Neural cell (in vitro differentiated cells): Measurements from ENCODE around the gene MRPL37. TPM values are rescaled to one million over a fixed set of nuclear protein-coding genes. Genes with fewer than 3 reads are reported as not detected.

Experiments
- H2AFZ ChIP-seq: fragments of 200-600, 300-800 bp; sonication (generic), shearing (Covaris generic); 2 replicates; pipeline ENCODE4 v1.6.0; 2014; ENCODE audit warnings: low read depth, mild to moderate bottlenecking, antibody characterized with exemption, low read length, moderate library complexity
- H3F3A ChIP-seq: fragments of 200-600 bp; shearing (Covaris generic); 2 replicates; pipeline ENCODE4 v1.6.1; 2016; ENCODE audit warnings: mild to moderate bottlenecking, moderate library complexity, mixed read lengths, antibody characterized with exemption, low read length; ENCODE audit not compliant: insufficient read depth, poor library complexity, severe bottlenecking
- H3K27ac ChIP-seq: fragments of 200-600, 300-800 bp; sonication (generic), shearing (Covaris generic); 2 replicates; pipeline ENCODE4 v1.5.1; 2014; ENCODE audit warnings: mild to moderate bottlenecking, low read length, moderate library complexity
- H3K27me3 ChIP-seq: fragments of 300-800, 200-600 bp; sonication (generic), shearing (Covaris generic); 2 replicates; pipeline ENCODE4 v1.6.0; 2014; ENCODE audit warnings: mild to moderate bottlenecking, low read depth, low read length, moderate library complexity; ENCODE audit not compliant: insufficient read depth
- H3K36me3 ChIP-seq: fragments of 300-800, 200-600 bp; sonication (generic), shearing (Covaris generic); 2 replicates; pipeline ENCODE4 v1.5.1; 2014; ENCODE audit warnings: mild to moderate bottlenecking, antibody characterized with exemption, low read length, moderate library complexity; ENCODE audit not compliant: insufficient read depth
- H3K4me2 ChIP-seq: fragments of 300-800, 200-600 bp; sonication (generic), shearing (Covaris generic); 2 replicates; pipeline ENCODE4 v1.6.0; 2014; ENCODE audit warnings: mild to moderate bottlenecking, low read length
- H3K4me3 ChIP-seq: fragments of 300-800, 200-600 bp; sonication (generic), shearing (Covaris generic); 2 replicates; pipeline ENCODE4 v1.5.1; 2014; ENCODE audit warnings: mild to moderate bottlenecking, low read length, moderate library complexity
- H3K79me2 ChIP-seq: fragments of 200-600 bp; shearing (Covaris generic); replicated peaks from 2 replicates; pipeline ENCODE4 v1.6.0; 2014; ENCODE audit warnings: mild to moderate bottlenecking, low read length, moderate library complexity; ENCODE audit not compliant: insufficient read depth
- H3K9ac ChIP-seq: fragments of 300-800, 200-600 bp; sonication (generic), shearing (Covaris generic); 2 replicates; pipeline ENCODE4 v1.6.1; 2016; ENCODE audit warnings: mild to moderate bottlenecking, low read length, mixed read lengths
- H3K9me2 ChIP-seq: fragments of 200-600 bp; shearing (Covaris generic); 2 replicates; pipeline ENCODE4 v1.6.1; 2016; ENCODE audit warnings: mild to moderate bottlenecking, low read length, mixed read lengths; ENCODE audit not compliant: insufficient read depth
- H3K9me3 ChIP-seq: fragments of 200-600, 300-800 bp; sonication (generic), shearing (Covaris generic); 2 replicates; pipeline ENCODE4 v1.6.1; 2016; ENCODE audit warnings: mild to moderate bottlenecking, mixed run types, low read length, moderate library complexity, mixed read lengths
- H4K20me1 ChIP-seq: fragments of 200-600 bp; shearing (Covaris generic); 2 replicates; pipeline ENCODE4 v1.6.1; 2016; ENCODE audit warnings: mild to moderate bottlenecking, mixed run types; ENCODE audit not compliant: insufficient read depth
- EP300 ChIP-seq: fragments of 450-650 bp; conservative IDR thresholded peaks from 2 replicates; pipeline ENCODE4 v1.6.1; 2014; ENCODE audit warnings: antibody characterized with exemption, mild to moderate bottlenecking, moderate library complexity; ENCODE audit not compliant: poor library complexity, severe bottlenecking
- EZH2 ChIP-seq: fragments of 200-600, 300-800 bp; shearing (Covaris generic), sonication (generic); IDR thresholded peaks from 2 replicates; pipeline ENCODE4 v1.6.1; 2014; ENCODE audit warnings: antibody characterized with exemption, low read length, borderline replicate concordance, mild to moderate bottlenecking; ENCODE audit not compliant: insufficient read depth, poor library complexity, severe bottlenecking
- MXI1 ChIP-seq: fragments of 450-650 bp; conservative IDR thresholded peaks from 2 replicates; pipeline ENCODE4 v1.6.1; 2014; ENCODE audit warnings: antibody characterized with exemption, mild to moderate bottlenecking; ENCODE audit not compliant: poor library complexity, severe bottlenecking
- POLR2AphosphoS5 ChIP-seq: IDR thresholded peaks from 2 replicates; pipeline ENCODE4 v1.6.1; 2012
- RAD21 ChIP-seq: fragments of 450-650 bp; conservative IDR thresholded peaks from 2 replicates; pipeline ENCODE4 v1.6.1; 2014; ENCODE audit warnings: antibody characterized with exemption, mild to moderate bottlenecking, moderate library complexity
- SMC3 ChIP-seq: fragments of 450-650 bp; conservative IDR thresholded peaks from 2 replicates; pipeline ENCODE4 v1.6.1; 2014; ENCODE audit warnings: antibody characterized with exemption, mild to moderate bottlenecking, moderate library complexity; ENCODE audit not compliant: poor library complexity
- TAF1 ChIP-seq: IDR thresholded peaks from 2 replicates; pipeline ENCODE4 v1.6.1; 2012; ENCODE audit warnings: low read depth
- polyA plus RNA-seq: library from polyadenylated mRNA; depleted of rRNA; stranded (reverse); fragments of >200 nt; gene quantifications from 2 replicates; pipeline ENCODE4 v1.2.3, GENCODE V29; 2014
- TF ChIP-seq, protein P1 (sequence below): IDR thresholded peaks from 2 replicates; pipeline ENCODE4 v1.6.1; 2012; ENCODE audit warnings: borderline replicate concordance
- TF ChIP-seq, protein P2 (sequence below): fragments of 450-650 bp; IDR thresholded peaks from 2 replicates; pipeline ENCODE4 v1.5.1; 2014; ENCODE audit warnings: antibody characterized with exemption, mild to moderate bottlenecking, moderate library complexity; ENCODE audit not compliant: poor library complexity, severe bottlenecking

Gene MRPL37
- polyA plus RNA-seq, 1 donor from 2014 or later = 24.3 TPM

DNA sequence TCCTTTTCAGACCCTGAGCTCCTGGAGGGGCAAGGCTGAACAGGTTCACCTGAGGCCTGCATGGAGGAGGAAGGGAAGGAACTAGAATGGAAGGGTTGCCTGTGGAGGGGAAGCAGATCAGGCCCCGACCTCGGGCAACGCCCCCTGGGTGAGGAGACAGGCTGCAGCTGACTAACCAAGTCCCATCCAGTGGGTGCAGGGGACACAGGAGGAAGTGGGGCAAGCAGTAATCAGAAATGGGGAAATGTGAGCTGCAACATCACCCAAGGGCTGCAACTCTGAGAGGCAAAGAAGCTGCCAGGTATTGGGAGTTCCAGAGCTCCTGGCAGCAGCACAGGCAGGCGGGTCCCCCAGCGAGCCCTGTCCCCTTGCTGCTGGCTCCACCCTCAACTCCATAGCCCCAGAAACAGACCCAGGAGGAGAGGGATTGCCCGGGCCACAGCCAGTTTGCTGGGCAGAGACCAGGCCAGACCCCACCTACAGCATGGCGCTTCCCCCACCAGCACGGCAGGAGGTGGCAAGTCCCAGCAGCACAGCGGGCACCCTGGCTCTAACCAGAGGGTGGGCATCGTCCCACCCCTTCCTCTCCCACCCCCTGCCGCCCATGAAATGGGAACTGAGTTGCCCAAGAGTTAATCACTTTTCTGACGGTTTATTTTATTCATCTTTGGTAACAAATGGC lies 38.5 kb downstream of the MRPL37 start:
- TF ChIP-seq RAD21 (no peak), EP300 (no peak), EZH2 (no peak)
- TF ChIP-seq, protein P1, sequence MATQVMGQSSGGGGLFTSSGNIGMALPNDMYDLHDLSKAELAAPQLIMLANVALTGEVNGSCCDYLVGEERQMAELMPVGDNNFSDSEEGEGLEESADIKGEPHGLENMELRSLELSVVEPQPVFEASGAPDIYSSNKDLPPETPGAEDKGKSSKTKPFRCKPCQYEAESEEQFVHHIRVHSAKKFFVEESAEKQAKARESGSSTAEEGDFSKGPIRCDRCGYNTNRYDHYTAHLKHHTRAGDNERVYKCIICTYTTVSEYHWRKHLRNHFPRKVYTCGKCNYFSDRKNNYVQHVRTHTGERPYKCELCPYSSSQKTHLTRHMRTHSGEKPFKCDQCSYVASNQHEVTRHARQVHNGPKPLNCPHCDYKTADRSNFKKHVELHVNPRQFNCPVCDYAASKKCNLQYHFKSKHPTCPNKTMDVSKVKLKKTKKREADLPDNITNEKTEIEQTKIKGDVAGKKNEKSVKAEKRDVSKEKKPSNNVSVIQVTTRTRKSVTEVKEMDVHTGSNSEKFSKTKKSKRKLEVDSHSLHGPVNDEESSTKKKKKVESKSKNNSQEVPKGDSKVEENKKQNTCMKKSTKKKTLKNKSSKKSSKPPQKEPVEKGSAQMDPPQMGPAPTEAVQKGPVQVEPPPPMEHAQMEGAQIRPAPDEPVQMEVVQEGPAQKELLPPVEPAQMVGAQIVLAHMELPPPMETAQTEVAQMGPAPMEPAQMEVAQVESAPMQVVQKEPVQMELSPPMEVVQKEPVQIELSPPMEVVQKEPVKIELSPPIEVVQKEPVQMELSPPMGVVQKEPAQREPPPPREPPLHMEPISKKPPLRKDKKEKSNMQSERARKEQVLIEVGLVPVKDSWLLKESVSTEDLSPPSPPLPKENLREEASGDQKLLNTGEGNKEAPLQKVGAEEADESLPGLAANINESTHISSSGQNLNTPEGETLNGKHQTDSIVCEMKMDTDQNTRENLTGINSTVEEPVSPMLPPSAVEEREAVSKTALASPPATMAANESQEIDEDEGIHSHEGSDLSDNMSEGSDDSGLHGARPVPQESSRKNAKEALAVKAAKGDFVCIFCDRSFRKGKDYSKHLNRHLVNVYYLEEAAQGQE = no peak
- TF ChIP-seq, protein P2, sequence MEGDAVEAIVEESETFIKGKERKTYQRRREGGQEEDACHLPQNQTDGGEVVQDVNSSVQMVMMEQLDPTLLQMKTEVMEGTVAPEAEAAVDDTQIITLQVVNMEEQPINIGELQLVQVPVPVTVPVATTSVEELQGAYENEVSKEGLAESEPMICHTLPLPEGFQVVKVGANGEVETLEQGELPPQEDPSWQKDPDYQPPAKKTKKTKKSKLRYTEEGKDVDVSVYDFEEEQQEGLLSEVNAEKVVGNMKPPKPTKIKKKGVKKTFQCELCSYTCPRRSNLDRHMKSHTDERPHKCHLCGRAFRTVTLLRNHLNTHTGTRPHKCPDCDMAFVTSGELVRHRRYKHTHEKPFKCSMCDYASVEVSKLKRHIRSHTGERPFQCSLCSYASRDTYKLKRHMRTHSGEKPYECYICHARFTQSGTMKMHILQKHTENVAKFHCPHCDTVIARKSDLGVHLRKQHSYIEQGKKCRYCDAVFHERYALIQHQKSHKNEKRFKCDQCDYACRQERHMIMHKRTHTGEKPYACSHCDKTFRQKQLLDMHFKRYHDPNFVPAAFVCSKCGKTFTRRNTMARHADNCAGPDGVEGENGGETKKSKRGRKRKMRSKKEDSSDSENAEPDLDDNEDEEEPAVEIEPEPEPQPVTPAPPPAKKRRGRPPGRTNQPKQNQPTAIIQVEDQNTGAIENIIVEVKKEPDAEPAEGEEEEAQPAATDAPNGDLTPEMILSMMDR = no peak
- no peaks in the 10 kb centered on the region for H3K27me3 ChIP-seq
- no peak overlapping the region for H3K9ac ChIP-seq
- no peaks in the 10 kb centered on the region for H4K20me1 ChIP-seq
- no peak overlapping the region for H3K27ac ChIP-seq
- no peak overlapping the region for H3K4me3 ChIP-seq
- H2AFZ ChIP-seq = no peak overlapping the region
- H3F3A ChIP-seq = no peaks in the 10 kb centered on the region
- H3K4me2 ChIP-seq = no peak overlapping the region
- no peaks in the 10 kb centered on the region for H3K9me2 ChIP-seq
- H3K9me3 ChIP-seq = no peaks in the 10 kb centered on the region
- peaks cover 11% of the 10 kb centered on the region for H3K36me3 ChIP-seq
- no peaks in the 10 kb centered on the region for H3K79me2 ChIP-seq

DNA sequence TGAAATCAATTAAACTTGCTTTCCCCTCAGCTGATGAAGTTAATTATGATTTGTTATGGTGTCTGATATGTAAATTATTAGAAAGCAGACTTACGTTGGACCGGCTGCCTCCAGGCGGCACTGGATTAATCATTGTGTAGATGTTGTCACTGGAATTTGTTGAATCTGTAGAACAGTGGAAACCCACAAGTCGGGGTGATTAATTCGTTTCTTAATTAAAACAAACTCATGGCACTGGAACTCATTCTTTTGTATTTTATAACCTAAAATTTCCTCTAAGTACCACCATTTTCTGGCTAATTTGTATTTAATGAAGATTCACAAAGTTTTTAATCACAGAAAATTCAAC lies 39.0 kb downstream of the MRPL37 start:
- no peaks in the 10 kb centered on the region for H3F3A ChIP-seq
- no peak overlapping the region for H3K4me3 ChIP-seq
- H3K9me2 ChIP-seq = no peaks in the 10 kb centered on the region
- TF ChIP-seq, protein P2 = no peak
- TF ChIP-seq RAD21 = no peak
- TF ChIP-seq, protein P1 = no peak
- no peak for TF ChIP-seq TAF1
- TF ChIP-seq EP300 = no peak
- no peak for TF ChIP-seq MXI1
- TF ChIP-seq POLR2AphosphoS5 = no peak
- no peak for TF ChIP-seq EZH2
- no peak for TF ChIP-seq SMC3
- no peaks in the 10 kb centered on the region for H3K27me3 ChIP-seq
- H3K36me3 ChIP-seq = peaks cover 11% of the 10 kb centered on the region
- no peaks in the 10 kb centered on the region for H3K9me3 ChIP-seq
- no peak overlapping the region for H3K9ac ChIP-seq
- no peaks in the 10 kb centered on the region for H3K79me2 ChIP-seq
- H3K27ac ChIP-seq = no peak overlapping the region
- H3K4me2 ChIP-seq = no peak overlapping the region
- H2AFZ ChIP-seq = no peak overlapping the region
- no peaks in the 10 kb centered on the region for H4K20me1 ChIP-seq
